ENCODE results near the gene ARHGAP26. TPM values are rescaled to one million over a fixed set of nuclear protein-coding genes. Genes with fewer than 3 reads are reported as not detected.

The ARHGAP26 gene
- total and polyA plus RNA-seq, 7 donors = 2.5 to 28.7 (median 12.0) TPM

DNA sequence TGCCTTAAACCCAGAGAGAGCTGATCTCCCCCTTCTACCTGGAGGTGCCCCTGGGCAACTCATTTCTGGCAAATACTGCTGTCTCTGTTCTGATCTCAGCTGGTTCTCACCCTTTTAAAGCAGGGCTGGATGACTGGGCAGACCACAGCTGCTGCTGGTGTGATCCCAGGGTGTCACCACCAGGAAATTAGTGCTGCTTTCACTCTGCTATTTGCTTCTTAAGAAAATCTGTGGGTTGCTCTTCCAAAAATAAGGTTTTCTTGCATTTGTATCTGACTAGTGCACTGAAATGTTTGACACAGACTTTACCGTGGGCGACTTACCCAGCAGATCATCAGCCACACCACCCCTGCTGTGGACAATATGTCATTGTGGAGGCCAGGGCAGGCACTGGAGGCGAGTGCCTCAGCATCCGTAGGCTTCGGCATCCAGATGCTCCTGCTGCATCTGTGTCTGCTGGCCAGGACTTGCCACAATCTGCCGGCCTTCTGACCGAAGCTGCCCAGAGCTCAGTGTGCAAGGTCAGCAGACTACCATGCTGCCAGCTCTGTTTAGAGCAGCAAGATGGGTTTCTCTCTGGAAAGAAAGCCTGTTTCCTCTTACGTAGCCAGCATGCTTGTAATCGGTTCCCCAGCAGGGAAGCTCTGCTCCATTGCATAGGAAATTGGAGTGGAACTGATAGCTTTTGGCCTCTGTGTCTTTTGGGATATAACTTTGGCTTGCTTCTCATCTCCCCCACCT, 13.6 kb downstream of the ARHGAP26 start:
- peak overlapping the region; percentile 38 for H3K27ac ChIP-seq
- intact Hi-C loops (cut with DNase I) = loop anchor here in 1 of 2 donors (5.0 kb wide), 1 partner anchor 34 kb away; no protein-coding TSS in a partner anchor
- H3K4me3 ChIP-seq = peak overlapping the region; percentile 16
- peaks cover 33% of the 10 kb centered on the region for H3K4me1 ChIP-seq
- peak in 2 of 4 donors; percentile 44 to 48 for ATAC-seq
- no peaks in the 10 kb centered on the region for H3K36me3 ChIP-seq (ENCODE audit: insufficient read depth in 1 of 2, low read depth in 1 of 2)
- peak; percentile 32 to 57 for DNase-seq
- WGBS, 3 donors = 15 to 33% (median 16%) methylated on average over 9 of the region's 9 CpGs
- TF ChIP-seq, protein P1, sequence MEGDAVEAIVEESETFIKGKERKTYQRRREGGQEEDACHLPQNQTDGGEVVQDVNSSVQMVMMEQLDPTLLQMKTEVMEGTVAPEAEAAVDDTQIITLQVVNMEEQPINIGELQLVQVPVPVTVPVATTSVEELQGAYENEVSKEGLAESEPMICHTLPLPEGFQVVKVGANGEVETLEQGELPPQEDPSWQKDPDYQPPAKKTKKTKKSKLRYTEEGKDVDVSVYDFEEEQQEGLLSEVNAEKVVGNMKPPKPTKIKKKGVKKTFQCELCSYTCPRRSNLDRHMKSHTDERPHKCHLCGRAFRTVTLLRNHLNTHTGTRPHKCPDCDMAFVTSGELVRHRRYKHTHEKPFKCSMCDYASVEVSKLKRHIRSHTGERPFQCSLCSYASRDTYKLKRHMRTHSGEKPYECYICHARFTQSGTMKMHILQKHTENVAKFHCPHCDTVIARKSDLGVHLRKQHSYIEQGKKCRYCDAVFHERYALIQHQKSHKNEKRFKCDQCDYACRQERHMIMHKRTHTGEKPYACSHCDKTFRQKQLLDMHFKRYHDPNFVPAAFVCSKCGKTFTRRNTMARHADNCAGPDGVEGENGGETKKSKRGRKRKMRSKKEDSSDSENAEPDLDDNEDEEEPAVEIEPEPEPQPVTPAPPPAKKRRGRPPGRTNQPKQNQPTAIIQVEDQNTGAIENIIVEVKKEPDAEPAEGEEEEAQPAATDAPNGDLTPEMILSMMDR (IDR thresholded peaks at IDR 0.05) = no peak
- no peaks in the 10 kb centered on the region for H3K9me3 ChIP-seq
- no peaks in the 10 kb centered on the region for H3K27me3 ChIP-seq (ENCODE audit: insufficient read depth in 3 of 3, low read length in 2 of 3)

DNA sequence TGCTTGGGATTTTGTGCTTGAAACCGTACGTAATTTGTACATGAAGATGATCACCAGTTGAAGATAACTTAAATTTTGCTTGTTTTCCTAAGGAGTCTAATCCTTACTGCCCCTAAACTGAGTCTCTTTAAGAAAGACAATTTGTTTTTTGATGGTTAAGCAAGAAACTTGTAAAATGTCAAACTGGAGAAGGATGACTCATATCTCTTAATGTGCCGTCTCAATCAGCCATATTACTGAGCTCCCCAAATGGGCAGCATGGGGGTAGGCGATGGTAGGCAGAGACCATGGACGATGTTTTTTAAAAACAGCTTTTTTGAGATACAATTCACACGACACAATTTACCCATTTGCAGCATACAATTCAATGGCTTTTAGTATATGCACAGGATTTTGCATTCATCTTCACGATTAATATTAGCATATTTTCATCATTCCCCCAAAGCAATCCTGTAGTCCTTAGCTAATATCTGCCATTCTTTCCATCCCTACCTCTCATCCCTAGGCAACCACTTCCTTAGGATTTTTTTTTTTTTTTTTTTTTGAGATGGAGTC, 14.3 kb downstream of the ARHGAP26 start:
- DNase-seq (no peak), ATAC-seq (no peak)
- Histone ChIP-seq H3K4me1 (peaks cover 26% of the 10 kb centered on the region), H3K27me3 (ENCODE audit: insufficient read depth in 3 of 3, low read length in 2 of 3) (no peaks in the 10 kb centered on the region), H3K27ac (peak overlapping the region; percentile 38), H3K9me3 (no peaks in the 10 kb centered on the region), H3K4me3 (no peak overlapping the region), H3K36me3 (ENCODE audit: insufficient read depth in 1 of 2, low read depth in 1 of 2) (no peaks in the 10 kb centered on the region)
- intact Hi-C loops (cut with DNase I) = loop anchor here in 1 of 2 donors (5.0 kb wide), 1 partner anchor 33 kb away; no protein-coding TSS in a partner anchor
- TF ChIP-seq, protein P1 (IDR thresholded peaks at IDR 0.05) = no peak
- WGBS, 3 donors = 80 to 87% (median 84%) methylated on average over 7 of the region's 7 CpGs

DNA sequence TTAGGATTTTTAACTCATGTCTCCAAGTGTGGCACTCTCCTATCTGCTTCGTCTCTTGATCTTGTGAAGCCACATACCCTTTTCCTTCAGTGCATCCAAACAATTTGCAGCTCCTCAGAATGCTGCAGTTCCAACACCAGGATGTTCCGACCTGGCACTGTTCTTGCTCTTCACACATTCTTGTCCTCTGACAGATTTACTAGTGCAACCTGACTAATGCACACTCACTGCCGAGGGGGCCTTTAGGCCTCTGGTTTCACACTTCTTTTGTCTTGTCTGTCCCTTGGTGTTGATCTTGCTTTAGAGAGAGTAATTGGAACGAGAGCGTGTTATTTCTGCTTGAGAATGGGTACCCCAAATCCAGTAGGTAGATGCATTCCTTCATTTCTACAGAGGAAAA, 15.0 kb downstream of the ARHGAP26 start:
- H3K27me3 ChIP-seq (ENCODE audit: insufficient read depth in 3 of 3, low read length in 2 of 3) = no peaks in the 10 kb centered on the region
- intact Hi-C loops (cut with DNase I) = no loop called here
- ATAC-seq (peak in 2 of 4 donors; percentile 47 to 58), DNase-seq (no peak)
- peaks cover 21% of the 10 kb centered on the region for H3K4me1 ChIP-seq
- no peak overlapping the region for H3K4me3 ChIP-seq
- H3K9me3 ChIP-seq = no peaks in the 10 kb centered on the region
- whole genome bisulfite sequencing, 3 donors = 50 to 79% (median 54%) methylated on average over 5 of the region's 5 CpGs
- TF ChIP-seq, protein P1 (IDR thresholded peaks at IDR 0.05) = no peak
- H3K36me3 ChIP-seq (ENCODE audit: insufficient read depth in 1 of 2, low read depth in 1 of 2) = no peaks in the 10 kb centered on the region
- no peak overlapping the region for H3K27ac ChIP-seq

DNA sequence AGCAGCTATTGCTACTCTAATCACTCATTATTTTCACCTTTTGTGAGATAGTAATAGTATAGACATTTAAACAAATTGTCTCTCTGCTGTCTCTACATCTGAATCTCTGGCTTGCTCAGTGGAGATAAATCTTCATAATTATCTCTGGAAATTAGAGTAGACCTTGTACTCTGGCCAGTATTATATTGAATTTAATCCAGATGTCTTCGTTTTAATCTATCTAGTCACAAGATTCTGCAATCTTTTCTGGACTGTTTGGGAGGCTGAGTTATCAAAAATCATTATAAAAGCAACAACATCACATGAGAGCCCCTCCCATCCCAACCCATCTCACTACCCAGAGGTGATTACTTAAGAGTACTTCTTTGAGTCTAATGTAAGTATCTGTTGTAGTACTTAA, 19.0 kb downstream of the ARHGAP26 start:
- Histone ChIP-seq H3K27me3 (ENCODE audit: insufficient read depth in 3 of 3, low read length in 2 of 3) (no peaks in the 10 kb centered on the region), H3K4me1 (peaks cover 3% of the 10 kb centered on the region), H3K9me3 (no peaks in the 10 kb centered on the region), H3K36me3 (ENCODE audit: insufficient read depth in 1 of 2, low read depth in 1 of 2) (no peaks in the 10 kb centered on the region), H3K4me3 (no peak overlapping the region), H3K27ac (no peak overlapping the region)
- DNase-seq (no peak), ATAC-seq (no peak)
- TF ChIP-seq, protein P1 (IDR thresholded peaks at IDR 0.05) = no peak
- 25 to 34% (median 31%) methylated on average over 1 of the region's 1 CpG for WGBS, 3 donors
- intact Hi-C loops (cut with DNase I) = no loop called here
